H9 (cell line): ENCODE measurements around the gene GRK3. TPM values are rescaled to one million over a fixed set of nuclear protein-coding genes. Genes with fewer than 3 reads are reported as not detected.

Experiments used
- DNase-seq: peaks from one replicate; pipeline ENCODE4 v3.0.0-alpha.2; 2017
- H2AFZ ChIP-seq: one replicate; pipeline ENCODE4 v1.6.1; 2013; ENCODE audit warnings: mild to moderate bottlenecking, low read length, control low read depth, moderate library complexity
- H2AK5ac ChIP-seq: 2 replicates; pipeline ENCODE4 v1.6.1; 2013; ENCODE audit warnings: low read length, control low read depth, mixed read lengths; ENCODE audit not compliant: insufficient read length
- H2BK120ac ChIP-seq: one replicate; pipeline ENCODE4 v1.6.1; 2013; ENCODE audit warnings: low read depth, mild to moderate bottlenecking, low read length, control low read depth, inconsistent platforms; ENCODE audit not compliant: poor library complexity, severe bottlenecking
- H2BK12ac ChIP-seq: 2 replicates; pipeline ENCODE4 v1.6.1; 2013; ENCODE audit warnings: low read length, control low read depth, mixed read lengths, low read depth; ENCODE audit not compliant: insufficient read length
- H2BK15ac ChIP-seq: 2 replicates; pipeline ENCODE4 v1.6.1; 2013; ENCODE audit warnings: low read depth, low read length, control low read depth
- H2BK20ac ChIP-seq: one replicate; pipeline ENCODE4 v1.6.1; 2013; ENCODE audit warnings: low read depth, mild to moderate bottlenecking, low read length, control low read depth, inconsistent platforms; ENCODE audit not compliant: poor library complexity, severe bottlenecking
- H2BK5ac ChIP-seq: 2 replicates; pipeline ENCODE4 v1.6.1; 2013; ENCODE audit warnings: low read length, control low read depth, mixed read lengths; ENCODE audit not compliant: insufficient read length
- H3K14ac ChIP-seq: 2 replicates; pipeline ENCODE4 v1.6.1; 2013; ENCODE audit warnings: low read length, control low read depth; ENCODE audit not compliant: insufficient read depth
- H3K18ac ChIP-seq: 2 replicates; pipeline ENCODE4 v1.6.1; 2013; ENCODE audit warnings: low read depth, mild to moderate bottlenecking, mixed read lengths, low read length, control low read depth; ENCODE audit not compliant: insufficient read length
- H3K23ac ChIP-seq: 2 replicates; pipeline ENCODE4 v1.6.1; 2013; ENCODE audit warnings: low read length, control low read depth, mixed read lengths, low read depth; ENCODE audit not compliant: insufficient read length
- H3K23me2 ChIP-seq: 2 replicates; pipeline ENCODE4 v1.6.1; 2013; ENCODE audit warnings: low read depth, mild to moderate bottlenecking, mixed read lengths, low read length, control low read depth; ENCODE audit not compliant: insufficient read length, poor library complexity, severe bottlenecking
- H3K27ac ChIP-seq: 2 replicates; pipeline ENCODE4 v1.5.1; 2013; ENCODE audit warnings: low read length, control low read depth, mixed read lengths, low read depth; ENCODE audit not compliant: insufficient read length
- H3K27me3 ChIP-seq: 2 replicates; pipeline ENCODE4 v1.6.1; 2013; ENCODE audit warnings: low read length, control low read depth, inconsistent platforms; ENCODE audit not compliant: insufficient read depth
- H3K4ac ChIP-seq: 2 replicates; pipeline ENCODE4 v1.6.1; 2013; ENCODE audit warnings: low read depth, mild to moderate bottlenecking, control low read depth, inconsistent platforms, low read length, moderate library complexity
- H3K4me1 ChIP-seq: 2 replicates; pipeline ENCODE4 v1.6.1; 2013; ENCODE audit warnings: low read length, control low read depth, inconsistent platforms; ENCODE audit not compliant: insufficient read depth
- H3K4me2 ChIP-seq: 2 replicates; pipeline ENCODE4 v1.6.1; 2013; ENCODE audit warnings: low read length, control low read depth, mixed read lengths; ENCODE audit not compliant: insufficient read length, insufficient read depth
- H3K56ac ChIP-seq: 2 replicates; pipeline ENCODE4 v1.6.1; 2013; ENCODE audit warnings: low read depth, mild to moderate bottlenecking, mixed read lengths, low read length, control low read depth; ENCODE audit not compliant: insufficient read length
- H3K79me1 ChIP-seq: 2 replicates; pipeline ENCODE4 v1.6.1; 2013; ENCODE audit warnings: low read depth, mild to moderate bottlenecking, moderate library complexity, low read length, control low read depth, inconsistent platforms; ENCODE audit not compliant: insufficient read depth, poor library complexity, severe bottlenecking
- H3K79me2 ChIP-seq: 2 replicates; pipeline ENCODE4 v1.6.1; 2013; ENCODE audit warnings: low read length, control low read depth, inconsistent platforms; ENCODE audit not compliant: insufficient read depth
- H3K9ac ChIP-seq: 2 replicates; pipeline ENCODE4 v1.6.1; 2013; ENCODE audit warnings: low read length, control low read depth, mixed read lengths; ENCODE audit not compliant: insufficient read length; ENCODE audit errors: extremely low read depth
- H3K9me3 ChIP-seq: one replicate; pipeline ENCODE4 v1.6.1; 2013; ENCODE audit warnings: low read depth, low read length, inconsistent platforms; ENCODE audit not compliant: control insufficient read depth
- H3T11ph ChIP-seq: one replicate; pipeline ENCODE4 v1.6.1; 2013; ENCODE audit warnings: mild to moderate bottlenecking, low read length, control low read depth, inconsistent platforms
- H4K20me1 ChIP-seq: one replicate; pipeline ENCODE4 v1.6.1; 2013; ENCODE audit not compliant: control insufficient read depth, insufficient read length, insufficient read depth
- H4K5ac ChIP-seq: 2 replicates; pipeline ENCODE4 v1.6.1; 2013; ENCODE audit warnings: low read depth, mild to moderate bottlenecking, mixed read lengths, low read length, control low read depth; ENCODE audit not compliant: insufficient read length
- H4K8ac ChIP-seq: replicated peaks from 2 replicates; pipeline ENCODE4 v1.6.1; 2013; ENCODE audit warnings: low read length, control low read depth, mixed read lengths, low read depth; ENCODE audit not compliant: insufficient read length
- H4K91ac ChIP-seq: 2 replicates; pipeline ENCODE4 v1.6.1; 2013; ENCODE audit warnings: low read depth, mild to moderate bottlenecking, moderate library complexity, mixed read lengths, low read length, control low read depth; ENCODE audit not compliant: insufficient read length
- H3K27ac Mint-ChIP-seq, 3 experiments: 2 replicates in 2 of 3; 3 replicates in 1 of 3; pipeline ENCODE4 v1.8.0; 2020 to 2021; ENCODE audit warnings: mixed read lengths in 3 of 3, mild to moderate bottlenecking in 1 of 3, moderate library complexity in 1 of 3
- H3K27me3 Mint-ChIP-seq: 2 replicates; pipeline ENCODE4 v1.8.0; 2021; ENCODE audit warnings: low read depth, mild to moderate bottlenecking, moderate library complexity, mixed read lengths
- H3K36me3 Mint-ChIP-seq, 3 experiments: 2 replicates in 2 of 3; 3 replicates in 1 of 3; pipeline ENCODE4 v1.8.0; 2020 to 2021; ENCODE audit warnings: low read depth in 3 of 3, mixed read lengths in 3 of 3; ENCODE audit not compliant: insufficient read depth in 1 of 3
- H3K4me1 Mint-ChIP-seq, 2 experiments: 2 replicates each; pipeline ENCODE4 v1.8.0; 2020; ENCODE audit warnings: mixed read lengths in 2 of 2
- H3K4me3 Mint-ChIP-seq, 2 experiments: 2 replicates in 1 of 2; 3 replicates in 1 of 2; pipeline ENCODE4 v1.8.0; 2020 to 2021; ENCODE audit warnings: mild to moderate bottlenecking in 2 of 2, mixed read lengths in 2 of 2, moderate library complexity in 1 of 2
- H3K9me3 Mint-ChIP-seq, 2 experiments: 2 replicates in 1 of 2; 3 replicates in 1 of 2; pipeline ENCODE4 v1.8.0; 2020; ENCODE audit warnings: mild to moderate bottlenecking in 2 of 2, mixed read lengths in 2 of 2, moderate library complexity in 1 of 2
- CTCF ChIP-seq: fragments of 200-600 bp; sonication (generic); conservative IDR thresholded peaks from 3 replicates; pipeline ENCODE4 v1.8.0; 2021; ENCODE audit warnings: antibody characterized with exemption, mild to moderate bottlenecking
- total RNA-seq: library from RNA; stranded (reverse); gene quantifications from 2 replicates; pipeline ENCODE4 v1.2.1, GENCODE V29; 2021

GRK3 gene
- total RNA-seq, 1 experiment from 2014 or later: 23.9 TPM

- H3K36me3 Mint-ChIP-seq: no peaks in the 10 kb centered on the region
- no peak overlapping the region for H3K27ac ChIP-seq
Observed at GRCh38 chr22:25650833-25651232, 86.4 kb downstream of the GRK3 start.

More at GRCh38 chr22:25650833-25651232, 86.4 kb downstream of the GRK3 start:
- no peak overlapping the region for H2BK15ac ChIP-seq
- H4K91ac ChIP-seq: no peak overlapping the region
- H3K4me3 Mint-ChIP-seq: no peak overlapping the region
- TF ChIP-seq CTCF: no peak
- H3K23me2 ChIP-seq: no peaks in the 10 kb centered on the region
- H3K79me1 ChIP-seq: no peaks in the 10 kb centered on the region
- no peak overlapping the region for H3K18ac ChIP-seq
- H3K27ac Mint-ChIP-seq: no peak overlapping the region
- H2BK20ac ChIP-seq: no peak overlapping the region
- H4K8ac ChIP-seq: no peak overlapping the region
- H3K27me3 Mint-ChIP-seq: no peaks in the 10 kb centered on the region
- H3K4me1 ChIP-seq: no peaks in the 10 kb centered on the region; the same call in 1 of the 2 replicates
- H2AFZ ChIP-seq: no peak overlapping the region
- DNase-seq: no peak
- no peaks in the 10 kb centered on the region for H3K79me2 ChIP-seq
- H3K4me1 Mint-ChIP-seq: no peaks in the 10 kb centered on the region
- H3K4me2 ChIP-seq: no peak overlapping the region
- no peak overlapping the region for H4K5ac ChIP-seq
- H3K14ac ChIP-seq: no peak overlapping the region
- no peak overlapping the region for H3K56ac ChIP-seq
- no peak overlapping the region for H3K9ac ChIP-seq
- no peaks in the 10 kb centered on the region for H4K20me1 ChIP-seq
- H2BK5ac ChIP-seq: no peak overlapping the region
- H3K9me3 ChIP-seq: no peaks in the 10 kb centered on the region
- no peaks in the 10 kb centered on the region for H3K27me3 ChIP-seq
- H3K23ac ChIP-seq: no peak overlapping the region
- no peaks in the 10 kb centered on the region for H3K9me3 Mint-ChIP-seq
- H3T11ph ChIP-seq: no peak overlapping the region
- no peak overlapping the region for H2BK120ac ChIP-seq
- H2AK5ac ChIP-seq: no peak overlapping the region
- no peak overlapping the region for H2BK12ac ChIP-seq
- H3K4ac ChIP-seq: no peak overlapping the region
